ENCODE measurements around the gene EIF4B.
A peak's percentile ranks its signal among the peaks of the same experiment; 100 is the strongest.

Gene EIF4B

DNA sequence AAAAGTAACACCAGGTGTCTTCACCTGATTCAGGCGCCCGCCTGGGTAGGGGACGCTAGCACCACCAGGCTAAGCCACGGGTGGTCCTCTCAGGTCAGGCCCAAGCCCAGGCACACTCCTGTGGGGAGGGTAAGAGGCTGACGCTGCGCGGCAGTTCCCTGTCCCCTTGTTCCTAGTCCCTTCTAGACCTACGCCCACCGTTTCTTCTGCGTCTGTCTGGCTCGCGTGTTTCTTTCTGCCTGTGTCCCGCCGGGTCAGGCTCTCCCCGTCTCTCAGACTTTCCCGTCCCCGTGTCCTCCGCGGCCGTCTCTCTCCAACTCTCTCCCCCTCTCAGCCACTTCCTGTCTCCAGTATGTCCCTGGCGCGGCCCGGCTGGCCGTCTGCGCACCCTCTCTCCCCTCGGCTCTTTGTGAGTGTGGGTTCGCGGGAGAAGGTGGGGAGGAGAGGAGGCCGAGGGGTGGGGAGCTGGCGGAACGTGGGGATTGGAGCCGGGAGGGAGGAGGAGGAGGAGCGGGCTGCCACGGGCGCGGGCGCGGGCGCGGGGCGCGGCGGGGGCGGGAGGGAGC lies 40.5 kb downstream of the EIF4B start:
- H3K4me3 Mint-ChIP-seq: peak overlapping the region; percentile 87
- no peaks in the 10 kb centered on the region for H3K36me3 Mint-ChIP-seq
- H3K27me3 Mint-ChIP-seq: no peaks in the 10 kb centered on the region
- DNase-seq (ENCODE audit: low spot score in 2 of 2): peak in 1 of 2 donors; percentile 51
- no peaks in the 10 kb centered on the region for H3K9me3 Mint-ChIP-seq
- peaks cover 7% of the 10 kb centered on the region for H3K4me1 Mint-ChIP-seq
- H3K27ac Mint-ChIP-seq: peak overlapping the region; percentile 83
- ATAC-seq (ENCODE audit: low read depth): peak; percentile 16

DNA sequence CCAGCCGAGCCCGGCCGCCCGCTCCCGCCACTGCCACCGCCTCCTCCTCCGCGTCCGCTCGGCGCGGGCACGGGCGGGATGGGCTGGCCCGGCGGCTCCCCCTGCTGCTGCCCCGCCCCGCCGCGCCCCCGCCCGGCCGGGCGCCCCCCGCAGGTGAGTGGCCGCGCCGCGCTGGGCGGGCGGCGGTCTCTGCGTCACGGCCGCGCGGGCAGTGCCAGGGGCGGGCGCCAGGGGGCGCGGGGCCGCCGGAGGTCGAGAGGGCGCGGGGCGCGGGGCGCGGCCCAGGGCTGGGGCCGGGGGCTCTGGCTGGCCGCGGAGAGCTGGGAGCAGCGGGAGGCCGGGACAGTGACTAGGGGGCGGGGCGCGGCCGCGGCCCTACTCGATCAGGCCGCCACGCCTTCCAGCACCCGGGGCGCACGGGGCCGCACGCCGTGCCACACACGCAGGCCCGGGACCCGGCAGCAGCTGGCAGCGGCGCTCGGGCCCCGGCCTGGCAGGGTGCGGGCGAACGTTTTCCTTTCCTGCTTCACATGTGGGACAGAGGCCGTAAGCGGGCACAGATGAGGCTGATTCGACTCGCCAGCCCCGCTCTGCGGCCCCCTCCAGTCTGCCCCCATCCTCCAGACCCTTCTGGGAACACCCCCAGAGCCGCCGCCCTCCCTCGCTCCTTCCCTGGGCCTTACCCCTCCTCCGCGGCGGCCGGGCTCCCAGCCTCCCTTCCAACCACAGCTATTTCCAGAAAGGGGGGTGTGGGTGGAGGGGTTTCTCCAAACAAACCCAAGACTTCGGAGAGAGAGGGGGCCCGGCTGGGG lies 41.2 kb downstream of the EIF4B start:
- H3K9me3 Mint-ChIP-seq: no peaks in the 10 kb centered on the region
- H3K4me1 Mint-ChIP-seq: peaks cover 7% of the 10 kb centered on the region
- peak overlapping the region; percentile 83 for H3K27ac Mint-ChIP-seq
- DNase-seq (ENCODE audit: low spot score in 2 of 2) (peak; percentile 71 to 85), ATAC-seq (ENCODE audit: low read depth) (peak; percentile 79)
- H3K27me3 Mint-ChIP-seq: no peaks in the 10 kb centered on the region
- no peaks in the 10 kb centered on the region for H3K36me3 Mint-ChIP-seq
- H3K4me3 Mint-ChIP-seq: peak overlapping the region; percentile 75

DNA sequence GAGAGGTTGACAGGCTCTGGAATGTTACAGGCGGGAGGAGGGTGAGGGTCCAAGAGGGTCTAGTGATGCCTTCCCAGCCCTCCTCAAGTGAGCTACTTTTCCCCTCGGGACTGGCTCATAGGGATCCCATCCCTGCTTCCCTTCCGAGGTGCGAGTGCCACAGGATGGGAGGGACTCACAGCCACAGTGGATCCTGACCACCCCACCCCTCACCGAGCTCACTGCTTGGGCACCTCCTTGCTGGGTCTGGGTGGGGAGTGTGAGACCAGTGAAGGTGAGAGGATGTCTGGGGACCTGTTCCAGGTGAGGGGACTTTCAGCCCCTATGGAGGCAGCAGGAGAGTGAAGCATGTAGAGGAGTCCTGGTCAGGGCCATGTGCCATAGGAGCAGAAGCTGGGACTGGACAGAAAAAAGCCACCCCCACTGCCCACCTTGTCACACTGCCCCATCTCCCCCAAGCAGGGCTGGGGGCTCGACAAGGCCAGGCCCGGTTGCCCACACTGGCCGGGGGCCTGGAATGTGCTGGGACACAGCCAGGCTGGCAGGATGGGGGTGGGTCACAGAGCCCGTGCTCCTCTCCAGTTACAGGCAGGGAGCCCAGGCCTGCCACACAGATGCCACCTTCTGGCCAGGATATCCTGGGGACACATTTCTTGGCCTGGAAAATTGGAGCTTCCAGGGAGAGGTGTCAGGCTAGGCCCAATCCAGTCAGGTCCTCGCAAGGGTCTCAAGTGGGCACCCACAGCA lies 42.0 kb downstream of the EIF4B start:
- ATAC-seq (ENCODE audit: low read depth): no peak
- DNase-seq (ENCODE audit: low spot score in 2 of 2): peak in 1 of 2 donors; percentile 25
- H3K4me1 Mint-ChIP-seq: peaks cover 7% of the 10 kb centered on the region
- H3K9me3 Mint-ChIP-seq: no peaks in the 10 kb centered on the region
- H3K4me3 Mint-ChIP-seq: peak overlapping the region; percentile 75
- no peaks in the 10 kb centered on the region for H3K36me3 Mint-ChIP-seq
- H3K27ac Mint-ChIP-seq: peak overlapping the region; percentile 31
- H3K27me3 Mint-ChIP-seq: no peaks in the 10 kb centered on the region

DNA sequence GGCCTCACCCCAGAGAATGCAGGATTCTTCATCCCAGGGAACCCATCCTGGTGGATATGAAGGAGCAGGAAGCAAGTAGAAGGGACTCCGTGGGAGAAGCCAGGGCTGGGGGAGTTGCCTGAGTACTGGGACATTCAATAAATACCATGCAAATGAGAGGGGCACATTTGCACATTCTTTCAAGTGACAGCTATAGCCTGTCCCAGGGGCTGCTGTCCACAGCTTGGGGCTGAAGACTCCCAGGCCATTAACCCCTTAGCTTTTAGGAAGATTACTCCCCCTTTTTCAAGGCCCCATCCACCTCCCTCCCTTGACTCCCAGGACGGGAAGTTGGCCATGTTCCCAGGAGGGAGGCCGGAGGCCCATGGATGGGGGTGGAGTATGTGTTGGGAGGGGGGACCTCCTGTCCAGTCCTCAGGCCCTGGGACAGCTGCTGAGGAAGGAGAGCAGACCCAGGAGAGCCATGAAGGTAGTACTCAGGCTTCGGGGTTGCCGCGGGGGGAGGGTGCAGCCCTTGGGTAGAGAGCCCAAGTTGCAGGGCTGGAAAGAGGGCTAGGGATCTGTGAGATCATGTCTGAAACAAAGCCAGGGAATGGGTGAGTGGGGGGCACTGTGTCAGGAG lies 42.6 kb downstream of the EIF4B start:
- DNase-seq (ENCODE audit: low spot score in 2 of 2): no peak
- Mint-ChIP-seq H3K4me1 (peaks cover 12% of the 10 kb centered on the region), H3K27ac (peak overlapping the region; percentile 31), H3K36me3 (no peaks in the 10 kb centered on the region), H3K9me3 (no peaks in the 10 kb centered on the region), H3K27me3 (no peaks in the 10 kb centered on the region), H3K4me3 (no peak overlapping the region)
- no peak for ATAC-seq (ENCODE audit: low read depth)

DNA sequence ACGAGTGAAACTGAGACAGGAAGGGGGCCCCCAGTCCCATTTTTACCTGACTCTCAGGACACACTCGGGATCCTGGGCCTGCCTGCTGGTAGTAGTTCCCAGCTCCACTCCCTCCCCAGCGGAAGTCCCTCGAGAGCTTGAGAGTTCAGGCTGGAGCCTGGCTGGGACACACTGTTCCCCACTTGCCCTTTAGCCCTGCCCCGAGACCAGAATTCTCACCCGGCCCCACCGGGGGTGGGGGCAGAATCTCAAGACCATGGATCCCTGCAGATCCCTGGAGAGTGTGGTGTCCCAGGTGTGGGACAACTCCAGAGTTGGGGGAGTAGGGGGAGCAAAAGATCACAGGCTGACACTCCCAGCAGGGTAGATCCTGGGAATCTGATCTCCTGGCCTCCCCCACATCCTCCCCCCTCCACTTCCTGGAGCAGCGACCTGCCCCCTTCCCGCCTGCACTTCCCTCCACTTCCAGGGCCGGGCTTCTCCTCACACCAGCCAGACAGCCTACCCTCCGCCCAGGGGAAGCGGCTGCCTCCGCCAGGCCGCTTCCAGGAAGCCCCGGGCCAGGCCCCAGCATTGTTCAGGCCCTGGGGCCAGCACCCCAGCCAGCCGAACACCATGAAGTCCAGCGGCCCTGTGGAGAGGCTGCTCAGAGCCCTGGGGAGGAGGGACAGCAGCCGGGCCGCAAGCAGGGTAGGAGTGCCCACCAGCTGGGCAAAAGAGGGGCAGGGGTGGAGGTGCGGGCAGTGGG lies 43.5 kb downstream of the EIF4B start, which contains the start of gene TNS2:
TNS2 (plus strand) TSS at position 495 of the 748 bp plus-strand sequence; CDS start at position 616, 121 bp downstream.
- H3K9me3 Mint-ChIP-seq: no peaks in the 10 kb centered on the region
- peaks cover 17% of the 10 kb centered on the region for H3K4me1 Mint-ChIP-seq
- ATAC-seq (ENCODE audit: low read depth) (no peak), DNase-seq (ENCODE audit: low spot score in 2 of 2) (no peak)
- H3K27me3 Mint-ChIP-seq: no peaks in the 10 kb centered on the region
- H3K27ac Mint-ChIP-seq: no peak within 1 kb of the TSS
- H3K36me3 Mint-ChIP-seq: no peaks in the 10 kb centered on the region
- no peak within 1 kb of the TSS for H3K4me3 Mint-ChIP-seq

DNA sequence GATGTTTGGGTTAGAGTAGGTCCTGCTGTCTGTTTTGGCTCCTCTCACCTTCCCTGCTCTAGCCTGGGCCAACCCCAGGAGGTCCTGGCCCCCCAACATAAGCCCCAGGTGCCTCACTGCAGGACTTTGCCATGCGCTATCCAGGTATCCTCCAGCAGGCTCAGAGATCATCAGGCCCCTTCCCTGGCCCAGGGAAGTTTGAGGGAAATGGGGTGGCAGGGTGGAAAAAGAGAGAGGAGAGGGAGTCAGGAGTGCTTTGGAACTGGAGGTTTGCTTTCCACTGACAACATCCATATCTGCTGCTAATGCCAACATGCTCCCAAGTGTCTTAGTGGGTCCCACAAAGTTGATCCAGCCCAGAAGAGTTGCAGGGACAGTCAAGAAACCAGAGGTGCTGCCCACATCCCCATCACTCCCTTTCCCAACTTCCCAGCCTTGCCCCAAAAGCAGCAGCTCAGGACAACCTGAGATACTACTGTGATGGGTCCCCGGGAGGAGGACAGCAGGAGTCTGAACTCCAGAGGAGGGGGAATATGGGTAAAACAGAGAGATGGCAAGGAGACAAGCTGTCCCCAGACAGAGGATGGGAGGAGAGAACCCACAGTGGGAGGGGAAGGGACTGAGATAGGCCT lies 44.3 kb downstream of the EIF4B start:
- no peaks in the 10 kb centered on the region for H3K27me3 Mint-ChIP-seq
- DNase-seq (ENCODE audit: low spot score in 2 of 2) (no peak), ATAC-seq (ENCODE audit: low read depth) (no peak)
- H3K27ac Mint-ChIP-seq: no peak overlapping the region
- H3K4me3 Mint-ChIP-seq: no peak overlapping the region
- H3K36me3 Mint-ChIP-seq: no peaks in the 10 kb centered on the region
- peaks cover 17% of the 10 kb centered on the region for H3K4me1 Mint-ChIP-seq
- no peaks in the 10 kb centered on the region for H3K9me3 Mint-ChIP-seq

DNA sequence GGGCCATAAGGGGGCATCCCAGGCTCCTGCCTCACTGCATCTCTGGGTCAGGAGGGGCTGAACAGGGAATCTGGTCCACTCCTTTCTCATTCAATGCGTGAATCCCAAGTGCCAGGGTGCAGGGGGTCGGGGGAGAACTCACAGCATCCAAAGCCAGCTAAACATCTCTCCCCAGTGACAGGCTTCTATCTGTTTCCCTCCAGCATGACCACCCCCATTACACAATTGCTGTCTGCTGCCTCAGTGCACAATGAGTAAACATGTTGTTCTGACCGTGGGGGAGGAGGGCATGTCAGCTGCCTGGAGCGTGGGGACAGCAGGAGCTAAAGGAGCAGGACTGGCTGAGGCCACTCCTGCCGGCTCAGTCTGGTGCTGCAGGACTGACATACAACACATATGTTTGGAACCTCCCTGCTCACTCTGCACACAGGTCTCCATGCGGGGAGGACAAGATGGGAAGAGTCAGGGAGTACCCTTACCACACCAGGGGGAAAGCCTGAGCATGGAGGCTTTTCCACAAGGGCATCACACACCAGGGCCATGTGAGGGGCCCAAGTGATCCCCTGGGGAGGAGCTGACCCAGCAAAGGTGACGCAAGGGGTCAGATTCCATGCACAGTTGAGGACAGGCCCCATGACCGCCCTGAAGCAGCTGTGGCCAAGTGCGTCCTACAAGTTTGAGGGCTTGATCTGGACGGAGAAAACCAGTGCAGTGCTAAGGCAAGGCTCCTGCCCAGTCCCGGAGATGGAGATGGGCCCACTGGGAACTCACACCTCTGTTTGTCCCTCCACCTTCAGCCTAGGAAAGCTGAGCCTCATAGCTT lies 45.0 kb downstream of the EIF4B start:
- no peak overlapping the region for H3K27ac Mint-ChIP-seq
- H3K27me3 Mint-ChIP-seq: no peaks in the 10 kb centered on the region
- H3K36me3 Mint-ChIP-seq: no peaks in the 10 kb centered on the region
- no peak overlapping the region for H3K4me3 Mint-ChIP-seq
- ATAC-seq (ENCODE audit: low read depth) (no peak), DNase-seq (ENCODE audit: low spot score in 2 of 2) (no peak)
- H3K9me3 Mint-ChIP-seq: no peaks in the 10 kb centered on the region
- peaks cover 16% of the 10 kb centered on the region for H3K4me1 Mint-ChIP-seq

DNA sequence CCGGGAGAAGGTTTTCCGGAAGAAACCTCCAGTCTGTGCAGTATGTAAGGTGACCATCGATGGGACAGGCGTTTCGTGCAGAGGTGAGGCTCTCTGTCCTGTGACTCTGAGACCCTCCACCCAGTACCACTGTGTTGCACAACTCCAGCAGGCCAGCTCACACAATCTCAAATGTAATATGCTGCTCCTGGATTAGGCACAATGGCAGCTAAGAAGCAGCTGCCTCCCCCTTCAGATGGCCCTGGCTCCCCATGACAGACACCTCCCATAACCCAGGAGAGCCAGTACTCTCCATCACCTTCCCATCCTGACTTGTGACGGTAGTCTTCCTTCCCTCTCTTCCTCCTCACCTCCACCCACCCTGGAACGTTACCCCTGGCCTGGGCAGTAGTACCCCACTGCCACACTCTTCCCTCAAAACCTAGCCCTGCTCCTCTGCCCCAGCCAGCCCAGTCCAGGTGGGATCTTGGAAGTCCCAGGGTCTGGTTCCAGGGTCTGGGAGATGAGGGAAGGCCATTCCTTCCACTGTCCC lies 45.7 kb downstream of the EIF4B start:
- H3K4me1 Mint-ChIP-seq: peaks cover 10% of the 10 kb centered on the region

DNA sequence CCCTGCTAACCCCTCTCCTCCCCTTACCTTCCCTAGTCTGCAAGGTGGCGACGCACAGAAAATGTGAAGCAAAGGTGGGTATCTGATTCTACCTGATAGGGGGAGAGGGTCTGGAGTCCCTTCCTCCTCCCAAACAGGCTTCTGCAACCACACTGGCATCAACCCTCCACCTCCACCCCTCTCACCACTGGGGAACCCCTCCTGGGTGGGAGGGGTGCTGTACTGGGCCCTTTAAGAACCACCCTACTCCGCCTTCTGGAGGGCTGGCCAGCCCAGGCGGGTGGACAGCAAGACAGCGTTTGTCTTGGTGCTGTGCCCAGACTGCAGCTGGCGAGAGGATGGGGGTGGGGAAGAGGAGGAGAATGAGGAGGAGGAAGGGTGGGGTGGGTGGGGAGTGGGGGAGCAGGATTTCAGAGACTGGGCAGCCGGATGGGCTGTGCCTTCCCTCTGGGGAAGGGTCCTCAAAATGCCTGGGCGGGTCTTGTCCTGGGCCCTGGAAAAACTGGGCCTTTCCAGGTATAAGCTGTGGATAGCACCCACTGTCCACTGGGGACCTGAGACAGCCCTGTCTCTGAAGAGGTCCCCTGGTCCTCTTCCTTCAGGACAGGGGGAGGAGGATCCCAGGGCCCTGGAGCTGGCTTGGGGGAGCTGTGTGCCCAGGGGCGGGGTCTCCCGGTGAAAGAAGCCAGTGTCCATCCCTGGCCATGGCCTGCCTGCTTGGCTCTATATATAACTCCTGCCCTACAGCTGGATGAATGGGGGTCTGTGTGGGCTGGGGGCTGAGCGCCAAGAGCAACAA lies 46.4 kb downstream of the EIF4B start:
- H3K4me1 Mint-ChIP-seq: peaks cover 10% of the 10 kb centered on the region
- H3K36me3 Mint-ChIP-seq: no peaks in the 10 kb centered on the region
- ATAC-seq (ENCODE audit: low read depth) (no peak), DNase-seq (ENCODE audit: low spot score in 2 of 2) (no peak)
- no peaks in the 10 kb centered on the region for H3K9me3 Mint-ChIP-seq
- H3K27ac Mint-ChIP-seq: no peak overlapping the region
- H3K4me3 Mint-ChIP-seq: no peak overlapping the region
- no peaks in the 10 kb centered on the region for H3K27me3 Mint-ChIP-seq

More for the DNA sequence above, 45.7 kb downstream of the EIF4B start:
- no peaks in the 10 kb centered on the region for H3K9me3 Mint-ChIP-seq
- H3K36me3 Mint-ChIP-seq: no peaks in the 10 kb centered on the region
- no peak overlapping the region for H3K4me3 Mint-ChIP-seq
- H3K27ac Mint-ChIP-seq: no peak overlapping the region
- ATAC-seq (ENCODE audit: low read depth): no peak
- H3K27me3 Mint-ChIP-seq: no peaks in the 10 kb centered on the region
- no peak for DNase-seq (ENCODE audit: low spot score in 2 of 2)

DNA sequence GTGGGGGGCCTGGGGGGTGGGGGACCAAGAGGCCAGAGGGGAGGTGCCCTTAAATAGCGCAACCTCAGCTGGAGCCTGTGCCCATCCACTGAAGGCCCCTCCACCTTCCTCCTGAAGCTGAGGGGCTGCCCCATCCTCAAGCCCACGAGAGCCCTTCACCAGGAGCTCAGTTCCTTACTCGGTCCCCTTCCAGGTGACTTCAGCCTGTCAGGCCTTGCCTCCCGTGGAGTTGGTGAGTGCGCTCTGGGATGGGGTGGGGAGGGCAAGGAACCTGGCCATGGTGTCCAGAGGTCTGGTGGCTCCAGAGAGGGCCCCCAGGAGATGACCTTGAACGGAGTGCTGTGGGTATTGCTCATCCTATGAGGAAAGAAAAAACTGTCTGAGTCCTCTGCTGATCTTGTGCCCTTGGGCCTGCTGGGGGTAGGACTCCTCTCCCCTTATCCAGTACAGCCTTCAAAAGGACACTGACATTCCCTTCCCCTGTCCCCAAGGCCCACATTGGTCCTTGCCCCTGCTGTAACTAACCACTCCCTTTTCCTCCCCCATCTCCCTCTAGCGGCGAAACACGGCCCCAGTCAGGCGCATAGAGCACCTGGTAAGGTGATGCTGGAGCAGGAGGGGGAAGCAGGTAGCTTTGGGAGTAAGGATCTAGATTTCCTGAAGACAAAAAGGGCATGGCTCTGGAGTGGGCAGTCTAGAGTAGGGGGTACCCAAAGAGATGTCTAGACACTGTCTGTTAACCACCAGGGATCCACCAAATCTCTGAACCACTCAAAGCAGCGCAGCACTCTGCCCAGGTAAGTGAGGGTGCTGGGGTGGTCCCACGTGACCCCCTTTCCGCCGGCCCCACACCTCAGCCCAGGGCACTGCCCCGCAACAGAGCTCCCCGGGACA lies 47.2 kb downstream of the EIF4B start:
- Mint-ChIP-seq H3K9me3 (no peaks in the 10 kb centered on the region), H3K4me1 (peaks cover 10% of the 10 kb centered on the region), H3K27ac (peak overlapping the region; percentile 93), H3K27me3 (peaks cover 2% of the 10 kb centered on the region), H3K36me3 (no peaks in the 10 kb centered on the region), H3K4me3 (peak overlapping the region; percentile 98)
- peak; percentile 36 for ATAC-seq (ENCODE audit: low read depth)
- DNase-seq (ENCODE audit: low spot score in 2 of 2): peak; percentile 48 to 53

All from memory B cell (primary cell).